Measurements from ENCODE around the gene PTPRN. TPM values are rescaled to one million over a fixed set of nuclear protein-coding genes. Genes with fewer than 3 reads are reported as not detected.

Gene PTPRN
- polyA plus RNA-seq, 1 donor (not counting 4 experiments of a cell fraction or from before 2014, with no cell fraction given), result not detected

DNA sequence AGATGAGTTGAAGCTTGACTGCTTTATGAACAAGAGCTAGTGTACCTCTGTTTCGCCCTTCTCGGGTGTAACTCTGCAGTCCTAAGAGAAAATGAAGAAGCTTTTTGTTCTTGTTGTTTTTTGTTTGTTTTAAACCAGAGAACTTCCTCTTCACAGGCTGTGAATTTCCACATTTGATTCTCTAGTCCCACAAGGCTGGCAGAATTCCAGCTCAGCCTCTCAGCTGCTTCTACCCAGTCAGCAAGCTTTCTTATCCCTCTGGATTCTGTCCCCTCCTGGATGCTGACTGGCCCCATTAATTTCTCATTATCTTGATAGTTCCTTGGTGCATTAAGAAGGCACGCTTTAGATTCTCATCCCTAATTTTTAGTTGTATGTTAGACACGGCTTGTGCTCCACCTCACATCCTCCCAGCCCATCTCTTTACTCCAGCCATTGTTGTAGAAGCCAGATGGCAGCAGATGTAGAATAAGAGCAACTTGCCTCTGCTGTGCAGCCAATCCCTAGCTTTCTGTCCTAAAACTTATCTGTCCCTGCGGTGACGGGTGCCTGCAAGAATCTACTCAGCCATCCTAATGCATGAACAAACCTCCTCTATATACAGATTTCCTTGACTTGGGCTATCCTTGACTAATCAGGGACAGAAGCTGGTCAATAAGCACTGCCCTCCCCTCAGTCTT, 35.7 kb upstream of the PTPRN start:
- no peaks in the 10 kb centered on the region for H4K20me1 ChIP-seq (ENCODE audit: control insufficient read depth, extremely low read depth, insufficient read depth, low read length)
- FAIRE-seq, result no peak
- no peaks in the 10 kb centered on the region for H3K4me1 ChIP-seq (ENCODE audit: control insufficient read depth, extremely low read depth, insufficient read depth, low read length)
- no peak for TF ChIP-seq EZH2 (IDR thresholded peaks at IDR 0.05; ENCODE audit: low read length)
- TF ChIP-seq, protein P1, sequence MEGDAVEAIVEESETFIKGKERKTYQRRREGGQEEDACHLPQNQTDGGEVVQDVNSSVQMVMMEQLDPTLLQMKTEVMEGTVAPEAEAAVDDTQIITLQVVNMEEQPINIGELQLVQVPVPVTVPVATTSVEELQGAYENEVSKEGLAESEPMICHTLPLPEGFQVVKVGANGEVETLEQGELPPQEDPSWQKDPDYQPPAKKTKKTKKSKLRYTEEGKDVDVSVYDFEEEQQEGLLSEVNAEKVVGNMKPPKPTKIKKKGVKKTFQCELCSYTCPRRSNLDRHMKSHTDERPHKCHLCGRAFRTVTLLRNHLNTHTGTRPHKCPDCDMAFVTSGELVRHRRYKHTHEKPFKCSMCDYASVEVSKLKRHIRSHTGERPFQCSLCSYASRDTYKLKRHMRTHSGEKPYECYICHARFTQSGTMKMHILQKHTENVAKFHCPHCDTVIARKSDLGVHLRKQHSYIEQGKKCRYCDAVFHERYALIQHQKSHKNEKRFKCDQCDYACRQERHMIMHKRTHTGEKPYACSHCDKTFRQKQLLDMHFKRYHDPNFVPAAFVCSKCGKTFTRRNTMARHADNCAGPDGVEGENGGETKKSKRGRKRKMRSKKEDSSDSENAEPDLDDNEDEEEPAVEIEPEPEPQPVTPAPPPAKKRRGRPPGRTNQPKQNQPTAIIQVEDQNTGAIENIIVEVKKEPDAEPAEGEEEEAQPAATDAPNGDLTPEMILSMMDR (optimal IDR thresholded peaks at IDR 0.05 in 1 of 3, IDR thresholded peaks at IDR 0.05 in 1 of 3, conservative IDR thresholded peaks at IDR 0.05 in 1 of 3; ENCODE audit: extremely low read depth in 1 of 3, insufficient read depth in 2 of 3, low read length in 3 of 3), result no peak
- no peaks in the 10 kb centered on the region for H3K27me3 ChIP-seq (ENCODE audit: control insufficient read depth, extremely low read depth, insufficient read depth, low read length)
- H3K9ac ChIP-seq (ENCODE audit: control insufficient read depth, extremely low read depth, insufficient read depth, low read length), result no peak overlapping the region
- no peaks in the 10 kb centered on the region for H3K9me1 ChIP-seq (ENCODE audit: control insufficient read depth, extremely low read depth, insufficient read depth, low read length)
- no peak overlapping the region for H3K4me3 ChIP-seq (ENCODE audit: control insufficient read depth in 2 of 3, extremely low read depth in 1 of 3, insufficient read depth in 2 of 3, low read depth in 1 of 3, low read length in 3 of 3)
- no peak overlapping the region for H3K4me2 ChIP-seq (ENCODE audit: control insufficient read depth, extremely low read depth, insufficient read depth, low read depth, low read length)
- H3K79me2 ChIP-seq (ENCODE audit: control insufficient read depth, insufficient read depth, low read length), result no peaks in the 10 kb centered on the region
- dilution Hi-C loops (cut with MboI; ENCODE audit: extremely low pct_ligation_motif_present, low sequenced_read_pairs), result no loop called here
- no peak for DNase-seq (ENCODE audit: low read depth, low spot score)
- H3K9me3 ChIP-seq (ENCODE audit: control insufficient read depth, low read depth, low read length), result no peaks in the 10 kb centered on the region
- H3K27ac ChIP-seq (ENCODE audit: control insufficient read depth, insufficient read depth, low read length), result no peak overlapping the region
- no peaks in the 10 kb centered on the region for H3K36me3 ChIP-seq (ENCODE audit: control insufficient read depth in 2 of 2, extremely low read depth in 1 of 2, insufficient read depth in 2 of 2, low read length in 2 of 2)
- H2AFZ ChIP-seq (ENCODE audit: control insufficient read depth, low read length), result no peak overlapping the region

DNA sequence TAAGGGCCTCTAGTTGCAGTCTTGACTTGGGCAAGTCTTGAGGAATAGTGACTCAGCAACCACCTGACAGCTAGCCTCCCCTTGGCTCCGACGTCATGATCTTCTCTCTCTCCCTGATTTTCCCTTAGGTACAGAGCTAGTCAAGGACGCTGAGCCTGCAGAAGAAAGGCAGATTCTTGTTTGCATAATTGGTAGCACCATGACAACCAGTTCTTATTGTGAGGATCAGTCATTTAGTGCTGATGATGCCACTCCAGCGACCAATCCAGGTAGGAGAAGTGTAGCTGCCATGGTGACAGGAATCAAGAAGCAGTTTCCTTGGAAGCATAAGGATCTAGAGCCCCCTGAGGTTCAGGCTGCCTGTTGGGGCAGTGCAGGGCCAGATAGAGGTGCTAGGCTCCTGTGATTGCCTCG, 26.2 kb upstream of the PTPRN start:
- Histone ChIP-seq H3K9ac (ENCODE audit: control insufficient read depth, extremely low read depth, insufficient read depth, low read length) (no peak overlapping the region), H3K79me2 (ENCODE audit: control insufficient read depth, insufficient read depth, low read length) (no peaks in the 10 kb centered on the region), H3K9me3 (ENCODE audit: control insufficient read depth, low read depth, low read length) (no peaks in the 10 kb centered on the region), H3K4me3 (ENCODE audit: control insufficient read depth in 2 of 3, extremely low read depth in 1 of 3, insufficient read depth in 2 of 3, low read depth in 1 of 3, low read length in 3 of 3) (no peak overlapping the region), H2AFZ (ENCODE audit: control insufficient read depth, low read length) (no peak overlapping the region), H4K20me1 (ENCODE audit: control insufficient read depth, extremely low read depth, insufficient read depth, low read length) (no peaks in the 10 kb centered on the region), H3K36me3 (ENCODE audit: control insufficient read depth in 2 of 2, extremely low read depth in 1 of 2, insufficient read depth in 2 of 2, low read length in 2 of 2) (no peaks in the 10 kb centered on the region), H3K4me2 (ENCODE audit: control insufficient read depth, extremely low read depth, insufficient read depth, low read depth, low read length) (no peak overlapping the region), H3K4me1 (ENCODE audit: control insufficient read depth, extremely low read depth, insufficient read depth, low read length) (no peaks in the 10 kb centered on the region), H3K27ac (ENCODE audit: control insufficient read depth, insufficient read depth, low read length) (no peak overlapping the region), H3K9me1 (ENCODE audit: control insufficient read depth, extremely low read depth, insufficient read depth, low read length) (no peaks in the 10 kb centered on the region), H3K27me3 (ENCODE audit: control insufficient read depth, extremely low read depth, insufficient read depth, low read length) (peaks cover 27% of the 10 kb centered on the region)
- no peak for FAIRE-seq
- DNase-seq (ENCODE audit: low read depth, low spot score), result no peak
- TF ChIP-seq EZH2 (IDR thresholded peaks at IDR 0.05; ENCODE audit: low read length), result no peak
- TF ChIP-seq, protein P1 (optimal IDR thresholded peaks at IDR 0.05 in 1 of 3, IDR thresholded peaks at IDR 0.05 in 1 of 3, conservative IDR thresholded peaks at IDR 0.05 in 1 of 3; ENCODE audit: extremely low read depth in 1 of 3, insufficient read depth in 2 of 3, low read length in 3 of 3), result no peak
- dilution Hi-C loops (cut with MboI; ENCODE audit: extremely low pct_ligation_motif_present, low sequenced_read_pairs), result no loop called here

Measured in keratinocyte (primary cell).